Sigmoid colon (tissue), 4 donors: ENCODE results near the gene MTA1.

Source experiments
- CTCF ChIP-seq, 4 experiments: fragments of 450-650 bp in 3 of 4; fragments of 200-600 bp in 1 of 4; IDR thresholded peaks; one replicate each; pipeline ENCODE4 v1.5.1; 2016 to 2019; ENCODE audit warnings: antibody characterized with exemption in 4 of 4, mild to moderate bottlenecking in 3 of 4, moderate library complexity in 2 of 4
- POLR2A ChIP-seq, 2 donors: fragments of 450-650 bp; IDR thresholded peaks; one replicate each; pipeline ENCODE4 v1.6.1; 2016; ENCODE audit warnings: antibody characterized with exemption in 2 of 2, mild to moderate bottlenecking in 2 of 2, moderate library complexity in 2 of 2
- POLR2AphosphoS5 ChIP-seq, 4 donors: sonication (generic); formaldehyde crosslinking; IDR thresholded peaks; one replicate each; pipeline ENCODE4 v1.6.1; 2017; ENCODE audit warnings: antibody characterized with exemption in 4 of 4

DNA sequence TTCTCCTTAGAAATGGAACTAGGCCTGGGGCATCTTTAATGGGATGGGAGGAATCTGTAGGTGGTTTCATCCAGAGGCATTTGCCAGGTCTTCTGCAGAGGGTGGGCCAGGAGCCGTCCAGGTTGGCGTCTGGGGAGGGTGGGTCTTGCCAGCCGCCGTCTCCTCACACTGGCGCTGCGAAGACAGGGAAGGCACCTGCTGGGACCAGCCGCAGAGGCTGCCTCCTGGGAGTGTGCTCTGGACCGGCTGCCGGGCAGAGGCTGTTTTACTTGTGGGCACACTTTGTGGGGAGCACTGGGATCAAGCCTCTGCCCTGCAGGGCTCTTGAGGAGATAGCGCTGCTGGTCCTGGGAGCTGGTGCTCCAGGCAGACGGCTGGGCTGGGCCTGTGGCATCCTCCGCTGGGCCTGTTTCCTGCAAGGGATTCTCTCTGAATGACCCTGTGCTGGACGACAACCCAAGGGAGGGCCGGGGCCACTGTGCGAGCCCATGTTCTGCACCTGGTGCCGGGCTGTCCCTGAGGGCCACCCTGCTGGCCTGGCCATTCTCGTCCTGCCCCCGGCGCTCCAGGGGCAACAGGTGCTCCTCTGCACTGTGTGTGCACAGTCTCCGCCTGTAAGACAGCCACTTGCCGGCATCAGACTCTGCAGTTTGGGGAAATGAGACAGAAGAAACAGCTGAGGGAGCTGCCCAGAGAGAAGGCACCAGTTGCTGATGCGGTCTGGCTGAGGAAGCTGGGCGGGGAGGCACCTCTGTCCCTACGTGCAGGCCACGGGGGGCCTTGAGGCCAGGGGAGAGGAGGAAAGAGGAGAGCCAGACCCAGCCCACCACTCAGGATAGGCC lies 31.3 kb upstream of the MTA1 start:
- TF ChIP-seq CTCF (IDR thresholded peaks at IDR 0.05), result no peak
- TF ChIP-seq POLR2AphosphoS5 (IDR thresholded peaks at IDR 0.05), result no peak
- TF ChIP-seq POLR2A (IDR thresholded peaks at IDR 0.05), result no peak
